Effector memory CD8-positive, alpha-beta T cell (primary cell): ENCODE data around the gene SEMA3G.

Source experiments
- ATAC-seq: fragments of 150-1000 bp; cut with Tn5 transposase; replicated peaks from 2 replicates; pipeline ENCODE4 v1.10.0; 2021; ENCODE audit warnings: mild to moderate bottlenecking, moderate library complexity
- DNase-seq, 3 experiments: peaks; one replicate each; pipeline ENCODE4 v3.0.0; 2021
- H3K27ac Mint-ChIP-seq, 2 donors: one replicate each; pipeline ENCODE4 v1.8.0; 2022; ENCODE audit warnings: mild to moderate bottlenecking in 2 of 2, mixed read lengths in 2 of 2, moderate library complexity in 2 of 2
- H3K27me3 Mint-ChIP-seq, 2 donors: one replicate each; pipeline ENCODE4 v1.8.0; 2022; ENCODE audit warnings: mixed read lengths in 2 of 2
- H3K36me3 Mint-ChIP-seq: one replicate; pipeline ENCODE4 v1.8.0; 2022; ENCODE audit warnings: mild to moderate bottlenecking, moderate library complexity, mixed read lengths; ENCODE audit not compliant: insufficient read depth
- H3K4me1 Mint-ChIP-seq, 2 donors: one replicate each; pipeline ENCODE4 v1.8.0; 2022; ENCODE audit warnings: low read depth in 2 of 2, mixed read lengths in 2 of 2
- H3K4me3 Mint-ChIP-seq, 2 donors: one replicate each; pipeline ENCODE4 v1.8.0; 2022; ENCODE audit warnings: mild to moderate bottlenecking in 2 of 2, mixed read lengths in 2 of 2, moderate library complexity in 2 of 2
- H3K9me3 Mint-ChIP-seq, 2 donors: one replicate each; pipeline ENCODE4 v1.8.0; 2022; ENCODE audit warnings: mixed read lengths in 2 of 2

The SEMA3G gene

DNA sequence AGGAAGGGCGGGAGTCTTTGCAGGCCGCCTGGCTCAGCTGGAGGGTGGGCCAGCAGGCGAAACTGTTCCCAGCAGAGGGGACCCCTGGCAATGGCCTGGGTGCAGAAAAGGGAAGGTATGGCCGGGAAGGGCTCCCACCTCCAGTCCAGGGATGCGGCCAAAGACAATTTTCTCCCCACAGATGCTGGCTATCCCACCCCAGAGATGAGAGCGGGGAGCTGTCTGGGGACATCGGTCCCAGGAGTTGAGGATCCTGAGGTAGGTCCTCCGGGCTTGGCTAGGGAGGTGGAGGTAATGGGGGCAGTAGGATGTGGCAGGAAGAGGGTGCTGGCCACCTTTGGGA is 1.7 kb downstream of the SEMA3G start:
- Mint-ChIP-seq H3K36me3 (no peaks in the 10 kb centered on the region), H3K4me1 (peaks cover 8 to 11% of the 10 kb centered on the region in 2 donors), H3K27me3 (peaks cover 0 to 7% of the 10 kb centered on the region in 2 donors), H3K9me3 (no peaks in the 10 kb centered on the region), H3K4me3 (no peak overlapping the region), H3K27ac (no peak overlapping the region)
- DNase-seq (no peak), ATAC-seq (no peak)

DNA sequence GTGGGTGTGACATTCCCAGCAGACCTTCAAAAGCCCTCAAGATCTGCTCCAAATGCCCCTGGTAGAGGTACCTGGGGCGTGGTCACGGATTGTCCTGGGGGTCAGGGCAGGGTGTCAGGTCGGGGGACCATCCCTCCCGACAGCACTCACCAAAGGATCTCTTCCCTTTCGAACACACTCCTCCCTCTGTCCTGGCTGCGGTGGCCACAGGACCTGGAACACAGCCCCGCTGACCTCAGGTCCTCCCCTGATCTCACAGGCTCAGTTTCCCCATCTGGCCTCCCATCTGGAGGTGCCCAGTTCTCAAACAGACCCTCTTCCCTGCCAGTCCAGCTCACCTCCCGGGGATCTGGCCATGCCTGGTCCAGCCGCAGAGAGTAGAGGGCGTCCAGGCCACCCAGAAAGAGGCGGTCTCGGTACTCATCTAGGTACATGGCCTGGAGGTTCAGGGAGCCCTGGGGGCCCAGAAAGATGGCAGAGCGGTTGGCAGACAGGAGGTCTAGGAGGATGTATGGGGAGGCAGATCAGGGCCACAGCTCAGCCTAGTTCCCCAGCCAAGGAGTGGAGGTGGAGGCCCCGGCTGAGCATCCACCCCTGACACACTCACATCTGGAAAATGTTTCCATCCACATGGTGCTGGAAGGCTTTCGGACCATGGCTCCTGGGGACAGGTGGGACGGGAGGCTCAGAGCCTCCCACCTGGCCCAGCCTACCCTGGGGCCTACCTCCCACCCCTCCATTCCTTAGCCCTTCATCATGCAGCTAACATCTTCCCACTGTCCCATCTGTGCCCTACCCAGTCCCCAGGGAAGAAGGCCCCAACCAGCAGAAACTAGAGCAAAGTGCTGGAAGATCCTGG is 2.3 kb downstream of the SEMA3G start:
- no peaks in the 10 kb centered on the region for H3K9me3 Mint-ChIP-seq
- no peaks in the 10 kb centered on the region for H3K36me3 Mint-ChIP-seq
- H3K27ac Mint-ChIP-seq: no peak overlapping the region
- peaks cover 8 to 11% of the 10 kb centered on the region in 2 donors for H3K4me1 Mint-ChIP-seq
- DNase-seq (no peak), ATAC-seq (no peak)
- H3K4me3 Mint-ChIP-seq: no peak overlapping the region
- peaks cover 0 to 7% of the 10 kb centered on the region in 2 donors for H3K27me3 Mint-ChIP-seq

DNA sequence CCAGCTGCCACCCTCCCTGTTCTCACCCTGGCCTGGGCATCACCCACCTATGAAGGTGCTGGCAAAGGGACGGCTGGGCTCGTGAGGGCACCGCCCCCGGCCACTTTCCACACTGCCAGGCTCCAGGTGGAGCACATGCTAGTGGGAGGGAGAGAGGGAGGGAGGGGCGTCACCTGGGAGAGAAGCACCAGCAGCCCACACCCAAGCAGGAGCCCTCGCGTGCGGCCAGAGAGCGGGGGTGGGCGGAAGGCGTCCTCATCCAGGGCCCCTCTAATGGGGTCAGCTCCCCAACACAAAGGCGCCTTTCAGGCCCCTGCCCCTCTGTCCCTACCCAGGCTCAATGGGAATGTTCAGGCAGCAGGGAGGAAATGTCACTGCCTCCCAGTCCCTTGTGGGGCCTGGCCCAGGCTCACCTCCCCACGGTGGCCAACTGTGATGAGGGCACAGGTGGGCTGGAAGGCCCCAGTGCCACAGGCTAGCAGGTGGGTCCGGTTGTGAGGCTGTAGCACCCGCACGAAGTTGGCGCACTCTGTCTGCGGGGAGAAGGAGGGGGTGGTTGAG is 3.1 kb downstream of the SEMA3G start:
- H3K27me3 Mint-ChIP-seq: peaks cover 0 to 7% of the 10 kb centered on the region in 2 donors
- DNase-seq (no peak), ATAC-seq (no peak)
- H3K9me3 Mint-ChIP-seq: no peaks in the 10 kb centered on the region
- H3K4me3 Mint-ChIP-seq: no peak overlapping the region
- no peak overlapping the region for H3K27ac Mint-ChIP-seq
- H3K36me3 Mint-ChIP-seq: no peaks in the 10 kb centered on the region
- peaks cover 4 to 6% of the 10 kb centered on the region in 2 donors for H3K4me1 Mint-ChIP-seq

GRCh38 chr3:52441091-52441771 is 3.7 kb downstream of the SEMA3G start:
- H3K4me3 Mint-ChIP-seq: no peak overlapping the region
- H3K9me3 Mint-ChIP-seq: no peaks in the 10 kb centered on the region
- H3K36me3 Mint-ChIP-seq: no peaks in the 10 kb centered on the region
- H3K27me3 Mint-ChIP-seq: peaks cover 0 to 7% of the 10 kb centered on the region in 2 donors
- ATAC-seq (no peak), DNase-seq (no peak)
- no peak overlapping the region for H3K27ac Mint-ChIP-seq
- H3K4me1 Mint-ChIP-seq: peaks cover 3 to 6% of the 10 kb centered on the region in 2 donors

DNA sequence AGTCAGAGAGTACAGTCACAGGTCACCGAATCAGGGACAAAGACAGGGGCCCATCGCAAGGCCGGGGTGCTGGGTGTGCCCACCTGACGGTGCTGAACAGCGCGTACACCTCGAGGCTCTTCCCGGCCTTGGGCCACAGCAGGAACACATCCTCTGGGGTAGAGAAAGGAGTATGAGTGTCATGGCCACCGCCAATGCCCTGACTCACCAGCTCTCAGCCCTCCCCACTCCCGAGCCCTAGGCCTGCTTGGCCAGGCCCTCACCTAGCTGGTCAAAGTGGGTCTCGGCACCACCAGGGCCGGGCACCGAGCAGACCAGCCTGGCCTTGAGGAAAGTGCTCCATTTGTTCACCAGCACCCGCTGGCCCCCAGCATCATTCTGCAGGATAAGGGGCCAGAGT is 4.2 kb downstream of the SEMA3G start:
- peaks cover 3 to 6% of the 10 kb centered on the region in 2 donors for H3K4me1 Mint-ChIP-seq
- DNase-seq (no peak), ATAC-seq (no peak)
- H3K36me3 Mint-ChIP-seq: no peaks in the 10 kb centered on the region
- H3K27ac Mint-ChIP-seq: no peak overlapping the region
- H3K4me3 Mint-ChIP-seq: no peak overlapping the region
- H3K9me3 Mint-ChIP-seq: no peaks in the 10 kb centered on the region
- H3K27me3 Mint-ChIP-seq: peaks cover 0 to 7% of the 10 kb centered on the region in 2 donors

- Mint-ChIP-seq H3K36me3 (no peaks in the 10 kb centered on the region), H3K27ac (no peak overlapping the region), H3K27me3 (peaks cover 0 to 7% of the 10 kb centered on the region in 2 donors), H3K4me3 (no peak overlapping the region), H3K9me3 (no peaks in the 10 kb centered on the region), H3K4me1 (peaks cover 3 to 6% of the 10 kb centered on the region in 2 donors)
- DNase-seq (no peak), ATAC-seq (no peak)
Measured at GRCh38 chr3:52440249-52440551, 4.7 kb downstream of the SEMA3G start.

- H3K4me1 Mint-ChIP-seq: peaks cover 0 to 3% of the 10 kb centered on the region in 2 donors
- ATAC-seq (no peak), DNase-seq (no peak)
- peaks cover 0 to 7% of the 10 kb centered on the region in 2 donors for H3K27me3 Mint-ChIP-seq
- no peak overlapping the region for H3K4me3 Mint-ChIP-seq
- H3K9me3 Mint-ChIP-seq: no peaks in the 10 kb centered on the region
- no peaks in the 10 kb centered on the region for H3K36me3 Mint-ChIP-seq
- H3K27ac Mint-ChIP-seq: no peak overlapping the region
Measured at GRCh38 chr3:52439426-52440248, 5.3 kb downstream of the SEMA3G start.

GRCh38 chr3:52438579-52439425 is 6.1 kb downstream of the SEMA3G start:
- Mint-ChIP-seq H3K27me3 (peaks cover 0 to 7% of the 10 kb centered on the region in 2 donors), H3K36me3 (no peaks in the 10 kb centered on the region), H3K9me3 (no peaks in the 10 kb centered on the region), H3K27ac (no peak overlapping the region), H3K4me1 (no peaks in the 10 kb centered on the region), H3K4me3 (no peak overlapping the region)
- ATAC-seq (no peak), DNase-seq (no peak)

DNA sequence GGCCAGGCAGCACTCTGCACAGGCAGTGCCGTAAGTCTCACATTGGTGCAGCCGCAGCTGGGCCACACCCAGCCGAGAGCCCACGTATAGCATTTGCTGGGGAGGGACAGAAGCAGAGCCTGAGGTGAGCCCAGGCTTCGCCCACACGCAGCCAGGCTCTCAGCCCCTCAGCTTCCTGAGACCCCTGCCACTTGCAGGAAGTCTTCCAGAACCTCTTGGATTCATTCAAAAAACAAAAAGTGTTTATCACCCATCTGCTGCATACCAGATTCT is 6.9 kb downstream of the SEMA3G start:
- Mint-ChIP-seq H3K4me3 (no peak overlapping the region), H3K27ac (no peak overlapping the region), H3K27me3 (peaks cover 0 to 7% of the 10 kb centered on the region in 2 donors), H3K9me3 (no peaks in the 10 kb centered on the region), H3K4me1 (no peaks in the 10 kb centered on the region), H3K36me3 (no peaks in the 10 kb centered on the region)
- DNase-seq (no peak), ATAC-seq (no peak)

DNA sequence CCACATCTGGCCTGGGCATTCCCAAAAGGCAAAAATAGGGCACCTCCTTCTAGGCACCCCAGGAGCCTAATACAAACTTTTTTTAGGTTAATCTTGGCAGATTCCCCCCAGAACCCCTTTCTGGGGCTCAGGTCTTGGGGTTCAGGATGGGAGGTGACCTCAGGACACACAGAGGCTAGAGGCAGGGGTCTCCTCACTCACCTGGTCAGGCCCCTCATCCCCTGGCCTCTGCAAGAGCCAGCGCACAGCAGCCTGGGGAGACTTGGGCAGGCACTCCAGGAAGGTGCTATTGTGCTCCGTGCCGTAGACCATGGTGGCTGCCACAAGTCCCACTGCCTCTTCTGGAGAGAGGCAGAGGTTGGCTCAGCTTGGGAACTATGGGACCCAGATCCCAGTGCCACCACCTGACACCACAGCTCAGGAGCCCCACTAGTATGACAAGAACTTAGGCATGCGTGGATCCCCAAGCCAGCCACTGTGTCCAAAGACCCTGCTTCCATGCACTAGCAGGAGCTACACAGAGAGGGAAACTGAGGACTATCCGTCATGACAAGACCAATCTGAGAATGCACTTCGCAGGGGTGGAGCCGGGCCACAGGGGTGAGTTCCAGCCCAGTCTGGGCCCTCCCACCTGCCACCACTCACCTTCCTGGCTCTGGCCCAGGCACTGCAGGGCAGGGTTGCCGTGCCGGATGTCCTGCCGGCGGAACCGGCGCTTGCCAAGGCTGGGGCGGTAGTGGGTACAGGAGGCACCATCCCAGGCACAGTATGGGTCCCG is 7.4 kb downstream of the SEMA3G start:
- Mint-ChIP-seq H3K27ac (no peak overlapping the region), H3K9me3 (no peaks in the 10 kb centered on the region), H3K27me3 (peaks cover 0 to 1% of the 10 kb centered on the region in 2 donors), H3K4me1 (no peaks in the 10 kb centered on the region), H3K36me3 (no peaks in the 10 kb centered on the region), H3K4me3 (no peak overlapping the region)
- ATAC-seq: no peak
- no peak for DNase-seq

GRCh38 chr3:52436500-52437149 is 8.3 kb downstream of the SEMA3G start:
- no peak overlapping the region for H3K27ac Mint-ChIP-seq
- peaks cover 0 to 3% of the 10 kb centered on the region in 2 donors for H3K4me1 Mint-ChIP-seq
- H3K4me3 Mint-ChIP-seq: no peak overlapping the region
- no peaks in the 10 kb centered on the region for H3K36me3 Mint-ChIP-seq
- ATAC-seq: no peak
- H3K27me3 Mint-ChIP-seq: peaks cover 0 to 7% of the 10 kb centered on the region in 2 donors
- DNase-seq: no peak
- no peaks in the 10 kb centered on the region for H3K9me3 Mint-ChIP-seq
